22Rv1 (cell line): ENCODE data around the gene BABAM2.
"Not testable (repeated sequence)": the region's sequence is repeated elsewhere in the genome, so short reads cannot be mapped to it uniquely, and the experiment has no call there.

Experiments
- CTCF ChIP-seq: fragments of 450-650 bp; IDR thresholded peaks from 2 replicates; pipeline ENCODE4 v1.5.1; 2017; ENCODE audit warnings: mild to moderate bottlenecking
- ZFX ChIP-seq: fragments of 450-650 bp; IDR thresholded peaks from 2 replicates; pipeline ENCODE4 v1.6.1; 2017; ENCODE audit warnings: antibody characterized with exemption, borderline replicate concordance

GRCh38 chr2:28330722-28331121 is 440.2 kb downstream of the BABAM2 start:
- not testable (repeated sequence) for TF ChIP-seq CTCF, ZFX
